ENCODE data around the gene VTI1A.

VTI1A gene

GRCh38 chr10:112631501-112632400 lies 184.7 kb downstream of the VTI1A start:
- DNase-seq (ENCODE audit: low spot score) (no peak), FAIRE-seq (no peak)

DNA sequence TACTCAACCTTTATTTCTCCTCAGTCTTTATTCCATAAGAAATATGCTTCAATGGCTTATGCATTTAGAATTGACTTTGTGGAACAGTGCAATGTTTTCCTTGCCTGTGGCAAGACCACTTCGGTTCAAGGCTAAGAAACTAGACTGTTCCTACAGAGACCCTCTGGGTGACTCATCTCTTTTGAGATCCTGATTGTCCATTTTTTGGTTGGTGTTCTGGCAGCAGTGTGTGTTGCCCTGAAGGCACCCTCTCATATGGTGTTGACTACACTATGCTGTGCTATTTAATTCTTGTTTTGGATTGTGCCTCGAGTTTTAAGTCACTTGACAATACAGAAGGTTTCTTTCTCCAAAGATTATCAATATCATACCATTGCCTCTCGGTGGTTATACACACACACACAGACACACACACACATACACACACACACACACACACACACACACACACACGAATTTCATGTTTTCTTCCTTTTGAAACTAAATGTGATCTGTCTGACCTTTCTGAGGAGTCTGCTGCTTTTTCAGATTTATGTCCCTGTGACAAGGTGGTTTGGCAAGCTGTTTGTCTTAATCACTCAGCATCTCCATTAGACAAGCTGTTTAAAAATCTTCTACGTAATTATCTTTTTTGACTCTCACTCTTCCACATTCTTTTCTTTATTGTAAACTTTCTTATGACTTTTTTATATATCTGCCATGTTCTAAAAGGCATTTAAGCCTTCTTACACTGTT lies 187.2 kb downstream of the VTI1A start:
- DNase-seq (ENCODE audit: low spot score) (no peak), FAIRE-seq (no peak)

DNA sequence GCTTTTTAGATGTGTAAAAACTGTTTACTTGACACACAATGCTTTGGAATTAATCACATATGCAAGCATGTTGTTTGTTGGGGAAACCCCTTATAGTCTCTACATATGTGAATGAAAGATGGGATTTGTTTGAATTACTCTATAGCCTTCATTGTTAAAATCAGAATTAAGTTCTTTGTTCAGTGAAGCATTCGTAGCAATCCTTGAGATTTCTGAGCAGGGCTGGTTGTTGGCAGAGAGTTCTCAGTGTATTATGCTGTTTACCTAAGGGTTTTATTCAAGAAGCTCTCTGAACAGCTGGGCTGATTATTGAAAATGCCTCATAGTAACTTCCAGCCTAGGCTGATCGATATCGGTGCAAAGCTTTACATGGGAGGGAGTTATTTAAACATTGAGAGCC lies 190.9 kb downstream of the VTI1A start:
- FAIRE-seq (no peak), DNase-seq (ENCODE audit: low spot score) (no peak)

DNA sequence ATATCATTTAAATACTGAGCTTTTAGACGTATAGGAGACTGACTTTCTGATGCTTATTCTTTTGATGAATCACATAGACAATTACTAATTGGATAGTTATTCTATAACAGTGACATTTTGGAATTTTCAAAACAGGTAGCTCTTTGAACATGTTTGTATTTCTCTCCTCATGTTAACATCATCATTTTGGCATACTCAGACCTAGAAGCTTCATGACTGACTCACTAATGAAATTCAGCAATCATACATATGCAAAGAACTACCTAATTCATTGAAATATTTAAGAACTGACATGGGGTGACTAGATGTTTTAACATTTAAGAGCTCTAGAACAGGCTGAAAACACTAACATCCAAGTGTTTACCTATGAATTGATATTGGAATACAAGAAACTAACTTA lies 192.3 kb downstream of the VTI1A start:
- FAIRE-seq, result no peak
- no peak for DNase-seq (ENCODE audit: low spot score)

GRCh38 chr10:112640638-112641037 lies 193.6 kb downstream of the VTI1A start:
- FAIRE-seq, result no peak

GRCh38 chr10:112643600-112644264 lies 196.7 kb downstream of the VTI1A start:
- FAIRE-seq, result no peak
- no peak for DNase-seq (ENCODE audit: low spot score)

More at GRCh38 chr10:112640638-112641037, 193.6 kb downstream of the VTI1A start:
- no peak for DNase-seq (ENCODE audit: low spot score)

- no peak for FAIRE-seq
- DNase-seq (ENCODE audit: low spot score), result no peak
Observed at GRCh38 chr10:112644265-112644645, 197.2 kb downstream of the VTI1A start.

DNA sequence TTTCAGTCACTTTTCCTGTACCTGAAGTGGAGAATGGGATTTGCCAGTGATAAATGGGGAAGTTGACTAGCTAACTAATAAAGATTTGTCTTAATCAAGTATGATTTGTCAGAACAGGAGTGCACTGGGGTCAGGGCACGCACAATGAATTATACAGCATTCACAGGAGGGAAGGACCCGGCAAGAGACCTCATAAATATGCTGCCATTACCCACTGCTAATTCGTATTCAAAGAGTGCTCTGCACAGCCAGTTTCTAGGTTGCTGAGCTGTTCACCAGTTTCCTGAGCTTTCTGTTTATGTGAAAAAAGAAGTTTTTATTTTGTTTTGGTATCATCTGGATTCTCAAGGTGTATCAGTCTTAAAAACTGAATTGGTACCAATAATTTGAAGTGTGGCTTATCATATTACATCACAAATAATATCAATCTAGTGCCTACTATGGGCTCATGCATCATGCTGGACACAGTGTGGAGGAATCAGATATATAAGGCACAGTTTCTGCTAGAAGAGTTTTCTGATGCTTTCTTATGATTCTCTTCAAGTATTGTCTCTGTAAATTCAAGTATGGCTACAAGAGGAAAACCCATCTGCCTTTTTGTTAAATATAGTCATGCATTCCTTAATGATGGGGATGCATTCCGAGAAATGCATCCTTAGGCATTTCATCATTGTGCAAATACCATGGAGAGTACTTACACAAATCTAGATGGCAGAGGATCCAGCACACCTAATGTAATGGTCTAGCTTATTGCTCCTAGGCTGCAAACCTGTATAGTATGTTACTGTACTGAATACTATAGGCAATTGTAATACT lies 202.2 kb downstream of the VTI1A start:
- FAIRE-seq (no peak), DNase-seq (ENCODE audit: low spot score) (no peak)

GRCh38 chr10:112649822-112650152 lies 202.8 kb downstream of the VTI1A start:
- DNase-seq (ENCODE audit: low spot score) (no peak), FAIRE-seq (no peak)

- DNase-seq (ENCODE audit: low spot score) (no peak), FAIRE-seq (no peak)
Observed at GRCh38 chr10:112650588-112651030, 203.6 kb downstream of the VTI1A start.

GRCh38 chr10:112653215-112653614 lies 206.2 kb downstream of the VTI1A start:
- no peak for DNase-seq (ENCODE audit: low spot score)
- no peak for FAIRE-seq

DNA sequence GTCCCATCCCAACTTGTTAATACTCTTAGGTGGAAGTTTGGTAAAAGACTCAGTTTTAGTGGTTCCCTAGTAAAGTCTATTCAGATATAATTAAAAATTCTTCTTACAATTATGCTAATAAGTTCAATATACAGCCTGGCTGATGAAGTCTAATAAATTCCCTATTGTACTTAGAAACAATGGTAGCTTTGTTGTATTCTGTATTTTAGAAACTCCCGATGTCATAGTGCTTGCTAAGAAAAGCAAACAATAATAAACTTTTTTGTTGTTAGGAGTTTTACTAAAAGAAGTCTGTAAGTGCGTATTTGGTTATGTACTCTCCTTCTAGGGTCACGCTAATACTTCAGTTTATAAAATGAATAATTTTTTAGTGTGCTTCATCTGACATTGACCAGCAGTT lies 206.8 kb downstream of the VTI1A start:
- no peak for FAIRE-seq
- DNase-seq (ENCODE audit: low spot score), result no peak

DNA sequence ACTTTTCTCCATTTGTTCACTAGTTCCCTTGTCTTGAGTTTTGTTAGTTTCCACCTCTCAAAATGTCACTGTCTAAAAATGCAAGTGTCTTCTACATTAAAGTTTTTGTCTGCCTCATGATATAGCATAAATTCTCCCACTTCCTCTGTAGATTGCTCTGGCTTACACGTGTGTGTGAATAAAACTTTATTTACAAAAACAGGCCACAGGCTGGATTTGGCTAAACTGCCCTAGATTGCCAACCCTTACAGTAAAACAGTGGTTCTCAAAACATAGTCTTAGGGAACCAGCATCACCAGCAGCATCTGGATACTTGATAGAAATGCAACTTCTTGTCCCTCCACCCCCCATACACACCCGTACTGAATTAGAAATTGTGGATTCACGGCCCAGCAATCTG lies 207.8 kb downstream of the VTI1A start:
- FAIRE-seq, result no peak
- DNase-seq (ENCODE audit: low spot score), result no peak

DNA sequence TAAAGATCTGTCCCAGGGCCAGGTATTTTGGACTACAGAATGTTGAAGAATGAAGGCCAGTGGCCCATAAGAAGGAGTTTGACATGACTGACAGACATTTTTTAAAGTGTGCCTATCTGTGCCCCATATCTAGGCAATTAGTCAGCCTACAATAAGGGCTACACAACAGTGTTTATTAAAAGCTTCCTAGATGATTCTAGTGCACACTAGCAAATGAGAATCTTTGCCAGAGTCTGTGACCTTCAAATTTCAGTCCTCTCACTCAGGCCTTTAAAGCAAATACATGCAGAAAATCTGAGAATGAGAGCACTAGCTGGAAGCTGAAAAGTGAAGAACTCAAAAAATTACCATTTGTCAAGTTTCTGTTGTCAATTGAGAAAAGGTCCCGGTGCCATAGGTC lies 208.7 kb downstream of the VTI1A start:
- FAIRE-seq, result no peak
- no peak for DNase-seq (ENCODE audit: low spot score)

- DNase-seq (ENCODE audit: low spot score) (no peak), FAIRE-seq (no peak)
Observed at GRCh38 chr10:112658465-112658864, 211.4 kb downstream of the VTI1A start.

GRCh38 chr10:112658900-112659638 lies 212.1 kb downstream of the VTI1A start:
- peak; percentile 45 for FAIRE-seq

DNA sequence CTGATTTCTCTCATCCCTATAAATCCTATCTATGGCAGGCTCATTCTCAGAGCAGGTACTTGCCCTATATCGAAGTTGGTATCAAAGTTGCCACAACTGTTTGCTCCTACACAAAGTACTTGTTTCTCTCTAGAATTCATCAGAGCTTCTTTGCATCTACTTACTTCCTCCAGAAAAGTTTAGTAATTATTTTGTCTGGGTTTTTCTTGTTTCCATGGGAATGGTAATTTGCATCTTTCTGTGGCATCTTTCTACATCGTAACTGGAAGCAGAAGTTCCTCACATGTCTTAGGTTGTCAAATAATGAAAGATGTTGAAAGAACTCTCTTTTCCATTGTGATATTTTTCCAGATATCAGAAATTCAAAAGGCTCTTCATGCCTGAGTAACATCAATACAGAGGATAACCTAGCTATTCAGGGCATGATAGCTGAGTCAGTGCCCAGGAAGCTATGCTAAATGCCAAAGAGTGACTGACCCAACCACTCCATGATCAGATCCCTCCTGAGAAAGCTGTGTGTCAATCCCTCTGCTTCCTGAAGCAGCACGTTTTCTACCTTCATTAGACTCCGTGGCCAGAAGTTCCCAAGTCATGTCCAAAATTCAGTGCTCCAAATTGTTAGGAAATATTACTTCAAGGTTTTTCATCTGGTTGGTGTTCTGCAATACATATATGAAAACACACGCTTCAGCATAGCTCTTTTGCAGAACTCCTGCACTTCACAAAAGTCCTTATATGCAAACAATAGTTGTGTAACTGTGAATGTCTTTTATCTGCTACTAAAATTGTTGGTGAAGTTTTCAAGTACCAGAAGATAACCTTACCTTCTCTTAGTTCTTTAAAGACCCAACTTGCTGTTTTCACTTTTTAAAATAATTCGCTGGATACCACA lies 216.5 kb downstream of the VTI1A start:
- FAIRE-seq, result peak; percentile 97
- peak; percentile 90 for DNase-seq (ENCODE audit: low spot score)

More at GRCh38 chr10:112658900-112659638, 212.1 kb downstream of the VTI1A start:
- DNase-seq (ENCODE audit: low spot score), result peak; percentile 46

- FAIRE-seq, result no peak
- no peak for DNase-seq (ENCODE audit: low spot score)
Observed at GRCh38 chr10:112666094-112666493, 219.1 kb downstream of the VTI1A start.

- FAIRE-seq (no peak), DNase-seq (ENCODE audit: low spot score) (no peak)
Observed at GRCh38 chr10:112669989-112670388, 223.0 kb downstream of the VTI1A start.
